Measurements from ENCODE around the gene EMP3. TPM values are rescaled to one million over a fixed set of nuclear protein-coding genes. Genes with fewer than 3 reads are reported as not detected.

EMP3 gene
- total RNA-seq, 1 experiment from 2014 or later, result 8.9 TPM

GRCh38 chr19:48348737-48349136 is 23.4 kb downstream of the EMP3 start:
- CTCF ChIA-PET, result interaction anchor here (3.5 kb wide), 1 partner anchor 15 kb away, joined by 52 read pairs; the partner anchor contains the start of genes SYNGR4 and TMEM143
- H3K36me3 Mint-ChIP-seq, result no peaks in the 10 kb centered on the region
- no peak overlapping the region for H3K27ac Mint-ChIP-seq
- no peaks in the 10 kb centered on the region for H3K9me3 Mint-ChIP-seq
- DNase-seq (ENCODE audit: low spot score) (no peak), ATAC-seq (no peak)
- TF ChIP-seq ZNF121 (CRISPR knock-in tag; IDR thresholded peaks at IDR 0.05), result peak; percentile 50; the same call in 1 of the 2 replicates
- no peak for TF ChIP-seq NFE2L1 (CRISPR knock-in tag; IDR thresholded peaks at IDR 0.05)
- no peak for TF ChIP-seq TCF7 (CRISPR knock-in tag; IDR thresholded peaks at IDR 0.05; ENCODE audit: low read depth)
- no peak for TF ChIP-seq ZNF317 (CRISPR knock-in tag; IDR thresholded peaks at IDR 0.05; ENCODE audit: borderline replicate concordance, low read depth)
- TF ChIP-seq ZNF219 (CRISPR knock-in tag; IDR thresholded peaks at IDR 0.05; ENCODE audit: borderline replicate concordance), result no peak
- POLR2A ChIA-PET, result no interaction called here
- peaks cover 4% of the 10 kb centered on the region; the same call in 1 of the 2 replicates for H3K4me1 Mint-ChIP-seq
- no peak overlapping the region for H3K4me3 Mint-ChIP-seq
- no peaks in the 10 kb centered on the region; the same call in 1 of the 2 replicates for H3K27me3 Mint-ChIP-seq (ENCODE audit: low read depth)

- H3K36me3 Mint-ChIP-seq, result no peaks in the 10 kb centered on the region
- no peak for TF ChIP-seq HMGXB4 (CRISPR knock-in tag; IDR thresholded peaks at IDR 0.05)
- TF ChIP-seq ARID4B (CRISPR knock-in tag; IDR thresholded peaks at IDR 0.05; ENCODE audit: borderline replicate concordance), result no peak
- no peak for TF ChIP-seq NFATC4 (CRISPR knock-in tag; IDR thresholded peaks at IDR 0.05)
- TF ChIP-seq ZNF416 (CRISPR knock-in tag; IDR thresholded peaks at IDR 0.05), result no peak
- no peak for TF ChIP-seq USF2 (CRISPR knock-in tag; IDR thresholded peaks at IDR 0.05)
- TF ChIP-seq IRF2 (CRISPR knock-in tag; IDR thresholded peaks at IDR 0.05; ENCODE audit: borderline replicate concordance, low read depth), result no peak
- no peak for TF ChIP-seq ZNF512 (CRISPR knock-in tag; IDR thresholded peaks at IDR 0.05; ENCODE audit: borderline replicate concordance)
- no peak for TF ChIP-seq FOXP4 (CRISPR knock-in tag; IDR thresholded peaks at IDR 0.05)
- TF ChIP-seq PREB (CRISPR knock-in tag; IDR thresholded peaks at IDR 0.05; ENCODE audit: borderline replicate concordance), result no peak
- TF ChIP-seq USF1 (CRISPR knock-in tag; IDR thresholded peaks at IDR 0.05), result no peak
- no peak for TF ChIP-seq ZNF423 (CRISPR knock-in tag; IDR thresholded peaks at IDR 0.05)
- TF ChIP-seq SOX15 (CRISPR knock-in tag; IDR thresholded peaks at IDR 0.05), result no peak
- TF ChIP-seq ZBTB43 (CRISPR knock-in tag; IDR thresholded peaks at IDR 0.05), result no peak
- no peak for TF ChIP-seq JUN (CRISPR knock-in tag; IDR thresholded peaks at IDR 0.05)
- no peak for TF ChIP-seq EMX1 (CRISPR knock-in tag; IDR thresholded peaks at IDR 0.05)
- H3K27ac Mint-ChIP-seq, result no peak overlapping the region
- H3K4me3 Mint-ChIP-seq, result no peak overlapping the region
- CTCF ChIA-PET, result interaction anchor here (0.5 to 3.5 kb wide), 34 partner anchors 8 to 258 kb away, joined by 3 to 52 read pairs (median 4); partner anchors contain the start of genes EMP3, GRIN2D, GRWD1 and KDELR1
- no peaks in the 10 kb centered on the region; the same call in 1 of the 2 replicates for H3K27me3 Mint-ChIP-seq (ENCODE audit: low read depth)
- ATAC-seq (no peak), DNase-seq (ENCODE audit: low spot score) (no peak)
- peaks cover 7% of the 10 kb centered on the region; the same call in 1 of the 2 replicates for H3K4me1 Mint-ChIP-seq
- H3K9me3 Mint-ChIP-seq, result no peaks in the 10 kb centered on the region
- POLR2A ChIA-PET, result interaction anchor here (0.7 to 1.0 kb wide), 2 partner anchors 12 to 247 kb away, joined by 3 to 11 read pairs; partner anchors contain the start of gene TMEM143
These were observed 25.5 kb downstream of the EMP3 start for GRCh38 chr19:48350856-48351255.

All from WTC11 (cell line).